Muscle layer of duodenum (tissue), 2 donors: ENCODE data around the gene DCDC2B.
"Not testable (repeated sequence)": the region's sequence is repeated elsewhere in the genome, so short reads cannot be mapped to it uniquely, and the experiment has no call there.

Experiments used
- H3K27ac ChIP-seq: one replicate; pipeline ENCODE4 v1.7.0; 2013; ENCODE audit warnings: mild to moderate bottlenecking, low read length
- H3K27me3 ChIP-seq: one replicate; pipeline ENCODE4 v1.7.0; 2013; ENCODE audit warnings: low read depth, mild to moderate bottlenecking, control low read depth, low read length
- H3K36me3 ChIP-seq, 2 donors: one replicate each; pipeline ENCODE4 v1.7.0; 2013; ENCODE audit warnings: low read length in 2 of 2, control low read depth in 1 of 2, mild to moderate bottlenecking in 1 of 2; ENCODE audit not compliant: insufficient read depth in 2 of 2, control insufficient read depth in 1 of 2
- H3K4me1 ChIP-seq, 2 donors: one replicate each; pipeline ENCODE4 v1.7.0; 2013; ENCODE audit warnings: low read length in 2 of 2, mild to moderate bottlenecking in 2 of 2, control low read depth in 1 of 2, moderate library complexity in 1 of 2; ENCODE audit not compliant: insufficient read depth in 2 of 2, control insufficient read depth in 1 of 2
- H3K4me3 ChIP-seq, 2 donors: one replicate each; pipeline ENCODE4 v1.7.0; 2013; ENCODE audit warnings: low read length in 2 of 2, low read depth in 1 of 2, mild to moderate bottlenecking in 1 of 2
- H3K9me3 ChIP-seq, 2 donors: one replicate each; pipeline ENCODE4 v1.7.0; 2013; ENCODE audit warnings: low read length in 2 of 2, control low read depth in 1 of 2, mild to moderate bottlenecking in 1 of 2; ENCODE audit not compliant: control insufficient read depth in 1 of 2
- donor health status: healthy.

DCDC2B gene

DNA sequence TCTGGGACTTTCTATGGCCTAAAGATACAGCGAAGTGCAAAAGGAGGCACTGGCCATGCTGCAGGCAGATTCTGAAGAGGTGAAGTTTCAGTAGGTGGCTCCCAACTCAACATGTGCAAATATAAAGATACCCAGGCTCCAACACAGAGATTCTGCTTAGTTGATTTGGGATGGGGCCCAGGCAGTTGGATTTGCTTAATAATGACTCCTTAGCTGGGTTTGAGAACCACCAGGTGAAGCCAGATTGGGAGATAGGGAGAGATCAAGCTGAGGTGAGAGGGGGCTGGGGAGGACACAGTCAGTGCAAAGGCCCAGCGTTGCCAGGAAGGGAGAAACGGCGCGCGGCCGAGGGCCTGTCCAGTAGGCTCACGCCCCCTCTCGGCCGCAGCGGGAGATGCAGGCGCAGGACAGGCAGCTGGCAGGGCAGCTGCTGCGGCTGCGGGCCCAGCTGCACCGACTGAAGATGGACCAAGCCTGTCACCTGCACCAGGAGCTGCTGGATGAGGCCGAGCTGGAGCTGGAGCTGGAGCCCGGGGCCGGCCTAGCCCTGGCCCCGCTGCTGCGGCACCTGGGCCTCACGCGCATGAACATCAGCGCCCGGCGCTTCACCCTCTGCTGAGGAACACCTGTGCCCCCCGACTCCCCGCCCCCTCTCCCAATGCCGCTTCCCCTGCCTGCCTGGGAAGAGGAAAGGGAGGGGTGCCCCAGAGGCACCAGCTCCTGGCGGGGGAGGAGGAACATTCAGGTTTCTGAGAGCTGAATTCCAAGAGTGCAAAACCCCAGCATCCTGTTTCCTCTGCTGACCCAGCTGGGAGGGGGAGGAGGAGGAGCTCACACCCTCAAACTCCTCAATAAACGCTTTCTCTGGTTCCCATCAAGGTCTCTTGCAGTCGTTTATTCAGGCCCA is 39.3 kb downstream of the DCDC2B start:
- Histone ChIP-seq H3K36me3 (no peaks in the 10 kb centered on the region), H3K4me1 (peaks cover 5 to 12% of the 10 kb centered on the region in 2 donors), H3K27ac (no peak overlapping the region), H3K9me3 (no peaks in the 10 kb centered on the region), H3K27me3 (no peaks in the 10 kb centered on the region), H3K4me3 (no peak overlapping the region)

DNA sequence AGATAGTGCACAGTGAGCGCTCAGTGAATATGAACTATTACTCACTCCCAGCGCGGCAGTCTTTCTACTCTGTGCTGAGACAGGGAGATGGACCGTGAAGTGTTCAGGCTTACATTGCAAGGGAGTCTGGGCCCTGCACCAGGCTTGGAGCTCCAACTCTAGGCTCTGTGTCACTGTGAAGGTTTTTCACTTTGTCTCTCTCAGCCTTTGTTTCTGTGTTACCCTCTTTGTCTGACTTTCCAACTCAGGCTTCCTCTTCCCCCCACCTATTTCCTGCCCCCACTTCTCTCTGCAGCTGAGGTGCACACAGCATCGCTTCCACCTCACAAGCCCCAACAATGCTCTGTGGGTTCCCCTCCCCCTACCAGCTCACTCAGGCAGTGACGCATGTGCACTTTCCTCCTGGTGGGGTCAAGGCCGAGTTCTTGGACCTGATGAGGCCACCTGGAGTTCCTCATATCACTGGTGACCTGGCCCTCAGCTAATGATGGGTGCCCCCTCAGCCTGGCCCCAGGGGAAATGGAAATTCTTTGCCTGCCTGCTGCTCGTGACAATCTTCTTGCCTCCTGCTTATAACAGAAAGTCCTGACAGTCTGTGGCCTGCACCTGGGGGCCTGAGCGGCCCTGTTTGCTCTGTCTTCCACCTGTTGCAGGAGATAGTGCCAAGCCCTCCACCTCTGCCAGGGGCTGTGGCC is 41.1 kb downstream of the DCDC2B start:
- Histone ChIP-seq H3K27ac (peak overlapping the region; percentile 45), H3K4me1 (peaks cover 5 to 12% of the 10 kb centered on the region in 2 donors), H3K27me3 (no peaks in the 10 kb centered on the region), H3K9me3 (no peaks in the 10 kb centered on the region), H3K36me3 (no peaks in the 10 kb centered on the region), H3K4me3 (no peak overlapping the region)

DNA sequence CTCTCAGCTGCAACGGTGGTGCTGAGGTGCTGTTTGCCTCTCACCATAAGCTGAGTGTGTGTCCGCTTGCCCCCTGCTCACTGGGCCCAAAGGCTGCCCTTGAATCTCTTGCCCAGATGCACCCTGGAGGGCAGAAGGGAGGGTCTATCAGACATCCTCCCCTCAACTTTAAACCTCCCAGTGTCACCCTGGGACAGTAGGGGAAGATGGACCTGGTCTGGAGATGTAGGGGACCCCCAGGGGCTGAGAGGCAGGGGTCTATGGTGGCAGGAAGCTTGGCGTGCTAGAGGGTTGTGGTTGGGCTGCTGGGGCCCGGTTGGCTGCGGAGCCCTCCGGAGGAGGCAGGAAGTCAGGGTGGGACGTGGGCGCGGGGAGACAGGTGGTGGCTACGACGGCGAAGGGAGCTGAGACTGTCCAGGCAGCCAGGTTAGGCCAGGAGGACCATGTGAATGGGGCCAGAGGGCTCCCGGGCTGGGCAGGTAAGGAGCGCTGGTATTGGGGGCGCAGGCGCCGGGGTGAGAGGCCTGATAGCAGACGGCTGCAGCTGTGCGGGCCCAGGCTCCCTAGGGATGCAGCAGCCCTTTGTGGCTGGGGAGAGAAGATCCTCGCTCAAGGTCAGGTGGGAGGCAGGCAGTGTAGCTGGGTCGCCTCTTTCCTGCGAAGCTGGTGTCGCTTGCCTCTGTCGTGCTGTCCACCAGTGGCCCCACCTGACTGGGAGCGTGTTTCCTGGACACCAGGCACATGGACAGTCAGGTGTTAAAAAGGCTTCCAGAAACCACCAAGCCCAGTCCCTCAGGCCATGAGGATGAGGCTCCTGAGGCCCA is 42.2 kb downstream of the DCDC2B start, which contains the start of gene LCK:
Gene LCK, plus strand, starts transcription at position 373 of the 824 bp plus-strand sequence. CDS start 23,065 bp downstream, outside the sequence.
- H3K27me3 ChIP-seq: no peaks in the 10 kb centered on the region
- no peaks in the 10 kb centered on the region for H3K9me3 ChIP-seq
- peak within 1 kb of the TSS; percentile 45 for H3K27ac ChIP-seq
- H3K4me3 ChIP-seq: peak within 1 kb of the TSS in 1 of 2 donors; percentile 8
- H3K36me3 ChIP-seq: no peaks in the 10 kb centered on the region
- H3K4me1 ChIP-seq: peaks cover 5 to 12% of the 10 kb centered on the region in 2 donors

DNA sequence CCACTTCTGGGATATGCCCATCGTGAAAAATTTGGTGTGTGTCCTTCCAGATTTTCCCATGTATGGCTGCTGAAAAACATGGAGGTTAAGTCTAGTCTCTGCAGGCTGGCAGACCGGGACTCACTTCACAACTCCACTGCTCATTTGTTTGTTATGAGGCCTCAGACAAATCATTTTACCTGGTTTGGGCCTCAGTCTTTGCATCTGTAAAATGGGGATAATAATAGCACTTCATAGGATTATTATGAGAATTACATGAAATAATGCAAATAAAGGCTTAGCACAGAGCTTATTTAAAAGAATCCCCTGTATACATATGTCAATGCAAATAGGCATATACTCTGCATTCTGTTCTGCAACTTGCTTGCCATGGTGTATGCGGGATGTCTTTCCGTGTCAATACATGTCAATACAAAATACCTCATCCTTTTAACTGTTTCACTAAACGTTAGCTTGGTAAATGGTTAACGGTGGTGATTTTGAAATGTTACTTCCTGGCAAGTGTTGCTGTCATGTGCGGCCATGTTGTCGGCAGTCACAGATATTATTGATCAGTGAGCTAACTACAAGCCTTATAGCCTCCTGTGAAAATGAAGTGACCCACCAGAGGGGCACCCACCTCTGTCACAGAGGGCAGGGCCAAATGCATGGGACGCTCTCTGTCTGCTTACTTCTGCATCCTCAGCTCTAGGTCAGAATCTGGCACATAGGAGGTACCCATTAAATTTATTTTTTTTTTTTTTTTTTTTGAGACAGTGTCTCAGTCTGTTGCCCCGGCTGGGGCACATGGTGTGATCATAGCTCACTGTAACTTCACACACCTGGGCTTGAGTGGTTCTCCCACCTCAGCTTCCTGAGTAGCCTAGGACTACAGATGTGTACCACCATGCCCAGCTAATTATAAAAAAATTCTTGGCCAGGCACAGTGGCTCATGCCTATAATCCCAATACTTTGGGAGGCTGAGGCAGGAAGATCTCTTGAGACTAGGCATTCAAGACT is 46.5 kb downstream of the DCDC2B start:
- Histone ChIP-seq H3K27ac (no peak overlapping the region), H3K4me3 (no peak overlapping the region)

DNA sequence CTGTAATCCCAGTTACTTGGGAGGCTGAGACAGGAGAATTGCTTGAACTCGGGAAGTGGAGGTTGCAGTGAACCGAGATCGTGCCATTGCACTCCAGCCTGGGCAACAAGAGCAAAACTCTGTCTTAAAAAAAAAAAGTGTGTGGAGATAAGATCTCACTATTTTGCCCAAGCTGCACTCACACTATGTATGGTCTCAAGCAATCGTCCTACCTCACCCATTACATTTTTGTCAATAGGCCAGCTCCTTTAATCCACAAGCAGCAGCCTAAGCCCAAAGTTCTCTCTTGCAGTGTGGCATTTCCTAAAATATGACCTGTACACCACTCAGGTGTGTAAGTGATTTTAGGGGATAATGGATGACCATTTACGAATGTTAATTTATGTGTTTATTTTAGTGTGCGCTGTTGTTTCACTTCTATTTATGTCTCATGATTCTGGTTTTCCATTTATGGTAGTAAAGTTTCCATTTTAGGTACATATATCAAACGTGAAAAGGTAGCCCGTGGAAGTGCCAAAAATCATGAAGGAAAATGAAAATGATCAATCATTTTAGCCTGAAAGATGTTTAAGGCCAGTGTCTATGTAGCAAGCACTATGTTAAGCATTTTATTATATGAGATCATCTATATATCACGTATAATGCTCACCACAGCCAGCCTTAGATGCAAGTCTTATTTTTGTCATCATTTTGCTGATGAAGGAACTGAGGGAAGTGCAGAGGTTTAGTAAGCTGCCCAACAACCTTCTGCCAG is 47.8 kb downstream of the DCDC2B start:
- no peaks in the 10 kb centered on the region for H3K4me1 ChIP-seq
- H3K27ac ChIP-seq: no peak overlapping the region
- no peaks in the 10 kb centered on the region for H3K9me3 ChIP-seq
- H3K4me3 ChIP-seq: no peak overlapping the region
- no peaks in the 10 kb centered on the region for H3K27me3 ChIP-seq
- no peaks in the 10 kb centered on the region for H3K36me3 ChIP-seq

More for the DNA sequence above, 46.5 kb downstream of the DCDC2B start:
- no peaks in the 10 kb centered on the region for H3K9me3 ChIP-seq
- no peaks in the 10 kb centered on the region for H3K4me1 ChIP-seq
- H3K27me3 ChIP-seq: no peaks in the 10 kb centered on the region
- no peaks in the 10 kb centered on the region for H3K36me3 ChIP-seq

DNA sequence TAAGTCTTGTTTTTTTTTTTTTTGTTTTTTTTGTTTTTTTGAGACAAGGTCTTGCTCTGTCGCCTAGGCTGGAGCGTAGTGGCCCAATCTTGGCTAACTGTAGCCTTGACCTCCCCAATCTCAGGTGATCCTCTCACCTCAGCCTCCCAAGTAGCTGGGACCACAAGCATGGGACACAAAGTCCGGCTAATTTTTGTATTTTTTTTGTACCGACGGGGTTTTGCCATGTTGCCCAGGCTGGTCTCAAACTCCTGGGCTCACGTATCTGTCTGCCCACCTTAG is 48.3 kb downstream of the DCDC2B start:
- H3K27ac ChIP-seq: no peak overlapping the region
- no peaks in the 10 kb centered on the region for H3K36me3 ChIP-seq
- no peak overlapping the region for H3K4me3 ChIP-seq
- H3K9me3 ChIP-seq: no peaks in the 10 kb centered on the region
- no peaks in the 10 kb centered on the region for H3K4me1 ChIP-seq
- no peaks in the 10 kb centered on the region for H3K27me3 ChIP-seq

DNA sequence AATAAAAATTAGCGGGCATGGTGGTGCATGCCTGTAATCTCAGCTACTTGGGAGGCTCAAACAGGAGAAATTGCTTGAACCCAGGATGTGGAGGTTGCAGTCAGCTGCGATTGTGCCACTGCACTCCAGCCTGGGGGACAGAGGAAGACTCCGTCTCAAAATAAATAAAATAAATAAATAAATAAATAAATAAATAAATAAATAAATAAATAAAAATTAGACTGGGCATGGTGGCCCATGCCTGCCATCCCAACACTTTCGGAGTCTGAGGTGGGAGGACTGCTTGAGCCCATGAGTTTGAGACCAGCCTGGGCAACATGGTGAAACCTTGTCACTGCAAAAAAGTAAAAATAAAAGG is 54.3 kb downstream of the DCDC2B start:
- not testable (repeated sequence) for H3K9me3 ChIP-seq, H3K27ac ChIP-seq, H3K36me3 ChIP-seq, H3K27me3 ChIP-seq, H3K4me1 ChIP-seq, H3K4me3 ChIP-seq

DNA sequence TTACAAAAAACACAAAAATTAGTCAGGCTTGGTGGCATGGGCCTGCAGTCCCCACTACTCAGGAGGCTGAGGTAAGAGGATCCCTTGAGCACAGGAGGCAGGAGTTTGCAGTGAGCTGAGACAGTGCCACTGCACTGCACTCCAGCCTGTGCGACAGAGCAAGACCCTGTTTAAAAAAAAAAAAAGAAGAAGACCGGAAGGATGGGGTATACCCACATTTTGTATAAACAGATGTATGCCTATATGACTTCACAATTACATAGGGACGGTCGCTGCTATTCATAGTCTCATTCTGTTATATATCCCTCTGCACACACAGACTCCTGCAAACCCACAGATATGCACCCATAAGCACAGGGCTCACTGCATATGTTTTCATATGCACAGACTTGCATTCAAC is 54.9 kb downstream of the DCDC2B start:
- Histone ChIP-seq H3K36me3 (no peaks in the 10 kb centered on the region), H3K27me3 (no peaks in the 10 kb centered on the region), H3K27ac (no peak overlapping the region), H3K4me3 (no peak overlapping the region), H3K4me1 (no peaks in the 10 kb centered on the region), H3K9me3 (no peaks in the 10 kb centered on the region)
